CD4-positive, alpha-beta T cell (primary cell): ENCODE results near the gene ABCC9. TPM values are rescaled to one million over a fixed set of nuclear protein-coding genes. Genes with fewer than 3 reads are reported as not detected.

ENCODE experiments used
- ATAC-seq: fragments of 200-7000 bp; cut with Tn5 transposase; one replicate; pipeline ENCODE4 v1.10.0; 2022; ENCODE audit warnings: mild to moderate bottlenecking; ENCODE audit not compliant: poor library complexity
- CTCF ChIA-PET: fragments of 350-600 bp; sonication (Branson Sonifier 250); formaldehyde crosslinking; loops from one replicate; lab custom pipeline; 2021; ENCODE audit warnings: antibody characterized with exemption, inconsistent platforms; lab: Charles Lee
- POLR2A ChIA-PET: fragments of 350-600 bp; sonication (Branson Sonifier 250); formaldehyde crosslinking; loops from one replicate; lab custom pipeline; 2021; ENCODE audit warnings: antibody characterized with exemption, inconsistent platforms; lab: Charles Lee
- DNase-seq, 14 experiments: peaks; one replicate each; pipeline ENCODE4 v3.0.0-alpha.2; 2013 to 2020; ENCODE audit warnings: mixed read lengths in 2 of 14
- H3K27ac ChIP-seq, 2 donors: one replicate each; pipeline versions ENCODE4 v1.5.1 to v1.7.0; 2013; ENCODE audit warnings: low read length in 2 of 2, low read depth in 1 of 2, mild to moderate bottlenecking in 1 of 2
- H3K27me3 ChIP-seq, 2 experiments: 1 replicate in 1 of 2; 2 replicates in 1 of 2; pipeline versions ENCODE4 v1.6.1 to v1.7.0; 2013; ENCODE audit warnings: low read length in 2 of 2, control low read depth in 1 of 2, mild to moderate bottlenecking in 1 of 2, moderate library complexity in 1 of 2; ENCODE audit not compliant: insufficient read depth in 2 of 2, control insufficient read depth in 1 of 2
- H3K36me3 ChIP-seq: one replicate; pipeline ENCODE4 v1.6.1; 2013; ENCODE audit warnings: low read length, control low read depth; ENCODE audit not compliant: insufficient read depth
- H3K4me1 ChIP-seq: one replicate; pipeline ENCODE4 v1.6.1; 2013; ENCODE audit warnings: low read length, control low read depth; ENCODE audit not compliant: insufficient read depth
- H3K4me3 ChIP-seq: one replicate; pipeline ENCODE4 v1.5.1; 2013; ENCODE audit warnings: mild to moderate bottlenecking, low read length, moderate library complexity
- H3K9me3 ChIP-seq, 2 experiments: 1 replicate in 1 of 2; 2 replicates in 1 of 2; pipeline versions ENCODE4 v1.6.1 to v1.7.0; 2013; ENCODE audit warnings: low read length in 2 of 2, mild to moderate bottlenecking in 2 of 2, control low read depth in 1 of 2, moderate library complexity in 1 of 2; ENCODE audit not compliant: control insufficient read depth in 1 of 2, insufficient read depth in 1 of 2
- H3K27ac Mint-ChIP-seq: one replicate; pipeline ENCODE4 v1.8.0; 2020; ENCODE audit warnings: mixed read lengths
- H3K27me3 Mint-ChIP-seq: one replicate; pipeline ENCODE4 v1.8.0; 2021; ENCODE audit warnings: mixed read lengths
- H3K36me3 Mint-ChIP-seq: one replicate; pipeline ENCODE4 v1.8.0; 2021; ENCODE audit warnings: low read depth, mixed read lengths
- H3K4me1 Mint-ChIP-seq: one replicate; pipeline ENCODE4 v1.8.0; 2021; ENCODE audit warnings: low read depth, mixed read lengths
- H3K4me3 Mint-ChIP-seq: one replicate; pipeline ENCODE4 v1.8.0; 2020; ENCODE audit warnings: mild to moderate bottlenecking, mixed read lengths
- H3K9me3 Mint-ChIP-seq: one replicate; pipeline ENCODE4 v1.8.0; 2020; ENCODE audit warnings: mixed read lengths
- intact Hi-C, 2 experiments: fragments of 100-400 bp; cut with DNase I in 1 of 2; cut with micrococcal nuclease in 1 of 2; formaldehyde crosslinking; loops; one replicate each; pipeline versions ENCODE4 v1.15.1 to v1.9.0; 2023 to 2025; cut with DNase I, micrococcal nuclease
- total RNA-seq, 174 experiments: library from RNA in 2 of 174; stranded (reverse) in 2 of 174; gene quantifications; one replicate each; pipeline ENCODE4 v1.2.3 and lab custom pipeline; 2021 to 2026
- TF ChIP-seq, protein P1 (sequence below): fragments of 200-600 bp; IDR thresholded peaks from one replicate; pipeline ENCODE4 v1.8.0; 2022; ENCODE audit warnings: antibody characterized with exemption, mild to moderate bottlenecking

The ABCC9 gene
- total RNA-seq, 2 experiments from 2014 or later: not detected

DNA sequence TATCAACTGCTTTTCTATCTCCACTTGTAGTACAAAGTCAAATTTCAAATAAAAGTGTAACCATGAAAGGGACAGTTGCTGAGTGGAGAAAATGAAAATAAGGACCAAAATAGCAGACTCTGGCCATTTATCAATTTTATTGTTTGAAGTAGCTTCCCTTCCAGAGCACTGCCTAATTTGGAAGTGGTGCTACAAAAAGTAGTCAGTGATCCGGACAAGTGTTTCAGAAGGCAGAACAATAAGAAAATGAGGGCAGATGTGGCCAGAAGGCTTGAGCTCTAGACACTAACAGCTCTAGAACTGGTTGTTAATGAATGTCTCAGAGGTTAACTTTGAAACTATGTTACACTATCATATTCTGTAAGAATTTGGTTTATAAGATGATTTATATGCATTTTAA, 48.9 kb downstream of the ABCC9 start:
- ATAC-seq: no peak
- CTCF ChIA-PET: no interaction called here

DNA sequence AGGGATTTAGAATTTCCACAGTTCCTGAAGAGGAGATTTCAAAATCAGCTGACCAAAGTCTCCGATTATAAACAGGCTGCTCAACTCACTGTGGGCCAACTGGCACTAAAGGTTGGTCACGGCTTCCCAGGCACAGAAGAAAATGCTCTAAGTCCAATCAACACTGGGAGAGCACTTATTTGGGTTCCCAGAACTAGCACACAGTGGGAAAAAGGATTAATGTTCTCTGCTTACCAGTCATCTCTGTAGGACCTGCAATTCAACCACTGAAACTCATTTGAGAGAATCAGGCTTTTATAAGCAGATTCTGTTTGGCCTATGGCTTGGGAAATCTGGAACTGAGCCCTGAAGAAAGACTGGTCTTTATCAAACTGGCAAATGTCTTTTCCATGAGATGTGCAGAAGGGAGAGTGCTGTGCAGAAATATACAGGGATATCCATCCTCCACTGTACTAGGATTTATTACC, 49.4 kb downstream of the ABCC9 start:
- Mint-ChIP-seq H3K27ac (no peak overlapping the region), H3K36me3 (no peaks in the 10 kb centered on the region), H3K9me3 (no peaks in the 10 kb centered on the region), H3K4me1 (no peaks in the 10 kb centered on the region), H3K27me3 (peaks cover 4% of the 10 kb centered on the region), H3K4me3 (no peak overlapping the region)
- intact Hi-C loops: no loop called here
- H3K36me3 ChIP-seq: no peaks in the 10 kb centered on the region
- TF ChIP-seq, protein P1, sequence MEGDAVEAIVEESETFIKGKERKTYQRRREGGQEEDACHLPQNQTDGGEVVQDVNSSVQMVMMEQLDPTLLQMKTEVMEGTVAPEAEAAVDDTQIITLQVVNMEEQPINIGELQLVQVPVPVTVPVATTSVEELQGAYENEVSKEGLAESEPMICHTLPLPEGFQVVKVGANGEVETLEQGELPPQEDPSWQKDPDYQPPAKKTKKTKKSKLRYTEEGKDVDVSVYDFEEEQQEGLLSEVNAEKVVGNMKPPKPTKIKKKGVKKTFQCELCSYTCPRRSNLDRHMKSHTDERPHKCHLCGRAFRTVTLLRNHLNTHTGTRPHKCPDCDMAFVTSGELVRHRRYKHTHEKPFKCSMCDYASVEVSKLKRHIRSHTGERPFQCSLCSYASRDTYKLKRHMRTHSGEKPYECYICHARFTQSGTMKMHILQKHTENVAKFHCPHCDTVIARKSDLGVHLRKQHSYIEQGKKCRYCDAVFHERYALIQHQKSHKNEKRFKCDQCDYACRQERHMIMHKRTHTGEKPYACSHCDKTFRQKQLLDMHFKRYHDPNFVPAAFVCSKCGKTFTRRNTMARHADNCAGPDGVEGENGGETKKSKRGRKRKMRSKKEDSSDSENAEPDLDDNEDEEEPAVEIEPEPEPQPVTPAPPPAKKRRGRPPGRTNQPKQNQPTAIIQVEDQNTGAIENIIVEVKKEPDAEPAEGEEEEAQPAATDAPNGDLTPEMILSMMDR: no peak
- ATAC-seq: no peak
- CTCF ChIA-PET: no interaction called here
- H3K4me3 ChIP-seq: no peak overlapping the region
- H3K4me1 ChIP-seq: no peaks in the 10 kb centered on the region
- no peaks in the 10 kb centered on the region for H3K27me3 ChIP-seq
- POLR2A ChIA-PET: no interaction called here
- H3K27ac ChIP-seq: no peak overlapping the region
- DNase-seq: no peak
- H3K9me3 ChIP-seq: no peaks in the 10 kb centered on the region

More for the DNA sequence above, 48.9 kb downstream of the ABCC9 start:
- TF ChIP-seq, protein P1: no peak
- Mint-ChIP-seq H3K9me3 (no peaks in the 10 kb centered on the region), H3K4me1 (no peaks in the 10 kb centered on the region), H3K27me3 (peaks cover 4% of the 10 kb centered on the region), H3K36me3 (no peaks in the 10 kb centered on the region), H3K27ac (no peak overlapping the region), H3K4me3 (no peak overlapping the region)
- intact Hi-C loops: no loop called here
- Histone ChIP-seq H3K4me1 (no peaks in the 10 kb centered on the region), H3K27me3 (no peaks in the 10 kb centered on the region), H3K27ac (no peak overlapping the region), H3K36me3 (no peaks in the 10 kb centered on the region), H3K4me3 (no peak overlapping the region), H3K9me3 (no peaks in the 10 kb centered on the region)
- no peak for DNase-seq
- POLR2A ChIA-PET: no interaction called here

DNA sequence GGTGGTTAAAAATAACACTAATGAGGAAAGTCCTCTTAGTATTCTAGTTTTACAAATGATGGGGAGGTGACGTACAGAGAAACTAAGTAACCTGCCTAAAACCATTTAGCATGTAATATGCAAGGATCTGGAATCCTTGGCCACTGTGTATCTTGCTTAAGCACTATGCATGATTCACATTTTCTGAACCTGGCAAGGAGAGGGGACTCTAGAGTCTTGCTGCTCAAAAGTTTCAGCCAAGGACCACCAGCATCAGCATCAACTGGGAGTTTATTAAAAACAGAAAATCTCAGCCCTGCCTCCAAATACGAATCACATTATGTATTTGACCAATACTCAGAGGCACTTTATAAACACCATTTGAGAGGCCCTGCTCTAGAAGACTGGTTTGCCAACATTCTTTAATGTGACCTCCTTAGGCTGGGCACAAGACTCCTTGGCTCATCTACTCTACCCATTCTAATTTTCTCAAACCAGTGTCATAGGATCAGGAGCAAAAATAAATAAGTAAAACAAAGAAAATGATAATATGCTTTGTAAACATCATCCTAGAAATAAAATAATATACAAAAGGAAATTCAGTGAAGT, 52.9 kb downstream of the ABCC9 start:
- TF ChIP-seq, protein P1: no peak
- H3K4me1 Mint-ChIP-seq: no peaks in the 10 kb centered on the region
- Histone ChIP-seq H3K4me1 (no peaks in the 10 kb centered on the region), H3K9me3 (no peaks in the 10 kb centered on the region), H3K27me3 (no peaks in the 10 kb centered on the region), H3K27ac (no peak overlapping the region), H3K36me3 (no peaks in the 10 kb centered on the region), H3K4me3 (no peak overlapping the region)
- H3K27me3 Mint-ChIP-seq: peaks cover 14% of the 10 kb centered on the region
- DNase-seq (no peak), ATAC-seq (no peak)
- intact Hi-C loops: no loop called here
- CTCF ChIA-PET: no interaction called here
- H3K9me3 Mint-ChIP-seq: no peaks in the 10 kb centered on the region
- POLR2A ChIA-PET: no interaction called here
- H3K4me3 Mint-ChIP-seq: no peak overlapping the region
- H3K36me3 Mint-ChIP-seq: no peaks in the 10 kb centered on the region
- no peak overlapping the region for H3K27ac Mint-ChIP-seq
